T1000 (cell line): ENCODE data around the gene RYR3.
"Not testable (repeated sequence)": the region's sequence is repeated elsewhere in the genome, so short reads cannot be mapped to it uniquely, and the experiment has no call there.

Experiments used
- DNase-seq: peaks from one replicate; lab custom pipeline; 2025; ENCODE audit warnings: mixed read lengths; lab: John Stamatoyannopoulos, UW

RYR3 gene

DNA sequence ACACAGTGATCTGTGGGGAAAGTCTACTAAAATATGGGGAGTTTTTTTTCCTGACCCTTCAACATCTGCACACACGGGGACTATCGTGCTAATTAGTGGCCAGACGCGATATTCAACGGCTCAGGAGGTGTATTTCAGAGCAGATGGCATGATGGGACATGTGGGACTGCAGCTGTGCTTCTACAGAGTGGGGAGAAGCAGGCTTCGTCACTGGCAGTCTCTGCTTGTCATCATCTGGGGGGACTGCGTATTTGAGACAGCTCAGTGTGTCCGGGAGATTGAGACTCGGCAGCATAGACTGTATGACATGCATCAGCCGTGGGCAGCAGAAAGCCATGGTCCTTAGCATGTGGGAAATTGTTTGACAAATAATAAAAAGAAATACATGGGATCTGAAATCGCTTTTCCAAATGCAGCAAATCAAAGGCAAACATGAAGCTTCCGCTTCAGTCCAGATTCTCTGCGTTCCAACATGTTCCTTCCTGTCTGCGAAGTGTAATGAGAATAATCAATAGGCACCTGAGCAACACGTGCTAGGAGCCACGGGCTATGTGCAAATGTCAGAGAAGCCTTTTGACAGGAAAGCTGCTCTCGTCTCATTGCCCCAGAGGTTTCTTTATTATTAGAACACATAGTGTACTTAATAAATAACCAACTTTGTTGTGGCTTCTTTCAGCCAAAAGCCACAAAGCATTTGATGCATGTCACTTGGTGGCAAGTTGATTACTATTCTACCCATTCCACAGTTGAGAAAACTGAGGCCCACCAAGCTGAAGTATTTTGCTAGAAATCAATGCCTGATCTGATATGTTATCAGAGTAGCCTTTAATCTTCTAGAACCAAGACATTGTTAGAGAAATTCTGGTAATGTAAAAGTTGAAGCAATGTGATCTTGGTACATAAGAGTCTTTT lies 276.3 kb downstream of the RYR3 start:
- no peak for DNase-seq

DNA sequence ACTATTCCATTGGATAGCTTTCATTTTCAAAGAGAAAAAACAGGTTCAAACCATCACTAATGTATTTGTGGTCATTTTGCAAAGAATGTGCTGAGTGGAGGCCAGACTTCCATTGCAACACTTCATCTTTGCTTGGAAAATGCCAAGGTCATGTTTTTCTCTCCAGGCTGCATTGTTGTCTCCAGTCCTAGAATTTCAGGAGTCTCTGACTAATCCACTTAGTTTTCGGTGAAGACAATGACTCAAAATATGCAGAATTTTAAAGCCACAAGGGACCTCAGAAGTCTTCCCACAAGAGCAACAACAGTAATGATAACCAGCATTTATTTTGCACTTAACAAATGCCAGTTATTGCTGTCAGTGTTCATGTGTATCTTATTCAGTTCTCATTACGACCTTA lies 277.0 kb downstream of the RYR3 start:
- no peak for DNase-seq

DNA sequence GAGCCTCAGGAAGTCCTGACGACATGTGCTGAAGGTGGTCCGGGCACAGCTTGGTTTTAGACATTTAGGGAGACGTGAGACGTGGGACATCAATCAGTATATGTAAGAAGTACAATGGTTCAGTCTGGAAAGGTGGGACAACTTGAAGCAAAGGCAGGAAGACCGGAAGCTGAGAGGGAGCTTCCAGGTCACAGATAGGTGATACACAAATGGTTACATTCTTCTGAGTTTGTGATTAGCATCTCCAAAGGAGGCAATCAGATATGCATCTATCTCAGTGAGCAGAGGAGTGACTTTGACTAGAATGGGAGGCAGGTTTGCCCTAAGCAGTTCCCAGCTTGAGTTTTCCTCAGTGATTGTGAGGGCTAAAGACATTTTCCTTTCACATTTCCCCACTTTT lies 282.1 kb downstream of the RYR3 start:
- no peak for DNase-seq

GRCh38 chr15:33598382-33598781 lies 287.6 kb downstream of the RYR3 start:
- DNase-seq, result not testable (repeated sequence)

DNA sequence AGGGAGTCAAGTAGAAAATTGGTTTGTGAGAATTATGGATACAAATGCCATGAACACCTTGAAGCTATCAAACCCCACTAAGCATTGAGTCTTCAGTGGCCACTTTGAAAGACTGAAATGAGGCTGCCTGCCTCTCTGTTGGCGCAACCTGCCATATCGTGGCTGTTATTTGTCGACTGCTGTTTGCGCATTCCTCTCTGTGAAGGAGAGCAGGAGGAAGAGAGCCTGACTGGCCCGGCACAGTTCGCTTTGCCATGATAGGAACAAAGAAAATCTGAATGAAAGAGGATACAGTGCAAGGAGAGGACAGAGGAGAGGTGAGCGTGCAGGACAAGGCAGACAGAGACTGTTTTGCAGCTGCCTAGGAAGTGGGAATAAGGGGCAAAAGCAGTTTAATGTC lies 289.4 kb downstream of the RYR3 start:
- no peak for DNase-seq

DNA sequence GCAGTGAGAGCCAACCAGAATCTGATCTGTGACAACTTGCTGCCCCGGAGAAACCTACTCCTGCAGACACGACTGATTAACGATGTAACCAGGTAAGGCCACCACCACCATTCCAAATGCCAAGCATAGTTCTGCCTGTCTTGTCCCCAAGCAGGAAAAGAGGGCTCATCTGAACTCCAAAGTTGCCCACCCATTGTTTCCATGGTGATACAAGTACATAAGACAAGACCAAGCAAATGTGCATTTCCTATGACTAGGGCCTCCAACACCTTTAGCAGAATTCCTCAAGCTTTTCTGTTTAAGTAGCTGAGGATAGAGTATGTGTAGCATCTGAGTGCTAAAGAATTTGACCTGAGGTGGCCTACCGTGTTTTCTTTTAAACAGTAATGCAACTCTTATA lies 290.7 kb downstream of the RYR3 start:
- no peak for DNase-seq

GRCh38 chr15:33608714-33609113 lies 297.9 kb downstream of the RYR3 start:
- no peak for DNase-seq

GRCh38 chr15:33612721-33613304 lies 302.0 kb downstream of the RYR3 start:
- DNase-seq, result no peak

- DNase-seq, result no peak
Observed at GRCh38 chr15:33616475-33616874, 305.7 kb downstream of the RYR3 start.

DNA sequence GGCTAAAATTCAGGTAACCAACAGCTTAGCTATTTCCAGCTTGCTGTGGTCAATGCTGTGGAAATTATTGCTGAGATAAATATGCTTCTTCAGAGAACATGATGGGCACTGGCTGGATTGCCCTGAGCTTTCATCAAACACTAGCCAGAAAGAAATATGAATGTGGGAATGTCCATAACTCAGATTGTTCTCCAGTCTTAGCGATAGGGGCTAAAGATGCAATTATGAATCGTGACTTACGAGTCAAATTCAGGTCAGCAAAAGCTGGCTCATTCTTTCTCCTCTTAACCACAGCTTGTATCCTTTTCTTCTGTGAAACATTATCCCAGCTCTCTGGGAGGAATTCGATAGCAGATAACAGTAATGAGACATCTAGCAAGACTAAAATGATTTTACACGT lies 307.6 kb downstream of the RYR3 start:
- DNase-seq, result no peak

DNA sequence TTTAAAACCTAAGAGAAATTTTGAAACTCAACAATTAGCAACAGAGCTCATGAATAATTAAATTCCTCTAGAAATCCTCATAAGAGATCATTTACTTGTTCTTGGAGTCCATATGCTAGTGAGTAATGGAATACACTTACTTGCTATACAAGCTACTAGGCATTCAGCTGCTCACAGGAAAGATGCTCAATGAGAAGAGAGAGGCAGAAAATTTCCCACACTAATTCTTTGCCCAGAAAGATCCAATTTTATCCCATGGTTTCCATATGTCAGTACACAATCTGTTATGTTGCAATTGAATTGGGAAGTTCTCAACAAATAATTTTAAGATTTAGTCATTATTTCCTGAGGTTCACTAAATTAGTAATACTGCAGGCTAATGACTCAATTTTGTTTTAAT lies 310.4 kb downstream of the RYR3 start:
- DNase-seq, result no peak

GRCh38 chr15:33623010-33623409 lies 312.2 kb downstream of the RYR3 start:
- no peak for DNase-seq

DNA sequence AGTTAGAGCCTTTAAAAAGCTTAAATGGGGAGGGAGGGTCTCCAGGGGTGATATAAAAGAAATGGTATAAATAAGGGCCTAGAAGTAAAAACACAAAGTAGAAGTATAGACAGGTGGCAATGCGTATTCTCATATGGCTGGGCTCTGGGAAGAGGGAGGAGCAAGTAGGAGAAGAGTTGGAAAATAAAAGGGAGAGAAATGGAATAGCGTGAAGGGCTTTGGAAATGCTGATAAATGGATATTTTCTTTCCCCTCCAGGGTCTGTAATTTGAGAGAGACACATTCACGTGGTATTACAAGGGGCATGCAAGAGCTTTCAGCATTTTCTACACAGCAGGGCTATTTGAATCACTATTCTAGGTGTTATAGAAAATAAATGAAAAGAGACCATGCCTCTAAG lies 313.7 kb downstream of the RYR3 start:
- no peak for DNase-seq

GRCh38 chr15:33629647-33630046 lies 318.9 kb downstream of the RYR3 start:
- no peak for DNase-seq

GRCh38 chr15:33636234-33636633 lies 325.5 kb downstream of the RYR3 start:
- no peak for DNase-seq

DNA sequence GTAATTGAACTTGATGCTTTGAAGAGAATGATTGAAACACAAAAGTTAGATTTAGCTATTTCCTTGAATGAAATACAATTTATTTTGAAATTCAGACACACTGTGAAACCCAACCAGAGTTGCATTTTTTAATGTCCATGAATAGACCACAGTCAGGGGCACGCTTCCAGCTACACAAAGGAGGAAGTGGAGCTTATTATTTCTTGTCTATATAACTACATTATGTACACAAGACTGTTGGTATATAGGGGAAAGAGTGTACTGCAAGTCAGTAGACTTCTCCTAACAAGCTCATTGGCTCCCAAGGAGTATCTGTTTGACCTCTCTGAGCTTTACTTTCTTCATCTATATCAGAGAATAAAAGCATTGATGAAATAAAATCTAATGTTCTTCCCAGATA lies 326.2 kb downstream of the RYR3 start:
- DNase-seq, result no peak

DNA sequence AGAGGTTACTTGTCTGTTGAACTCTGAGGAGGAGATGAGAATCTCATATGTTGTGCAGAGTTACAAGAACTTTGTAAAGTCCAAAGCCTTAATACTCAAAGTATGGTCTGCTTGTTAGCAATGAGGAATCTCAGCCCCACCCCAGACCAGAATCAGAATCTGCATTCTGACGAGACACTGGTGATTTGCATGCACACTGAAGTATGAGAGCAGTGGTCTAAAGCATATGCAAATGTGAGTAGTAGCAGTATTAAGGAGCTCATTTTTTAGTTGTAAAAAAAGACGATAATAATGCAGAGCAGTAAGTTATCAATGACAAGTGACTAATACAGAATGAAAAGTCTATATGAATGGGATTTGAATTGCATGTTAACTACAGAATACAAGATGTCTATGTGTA lies 327.7 kb downstream of the RYR3 start:
- no peak for DNase-seq

GRCh38 chr15:33639051-33639450 lies 328.3 kb downstream of the RYR3 start:
- no peak for DNase-seq

- DNase-seq, result no peak
Observed at GRCh38 chr15:33639456-33639855, 328.7 kb downstream of the RYR3 start.

- DNase-seq, result no peak
Observed at GRCh38 chr15:33639978-33640377, 329.2 kb downstream of the RYR3 start.

GRCh38 chr15:33641069-33641468 lies 330.3 kb downstream of the RYR3 start:
- no peak for DNase-seq

GRCh38 chr15:33644304-33644703 lies 333.5 kb downstream of the RYR3 start:
- DNase-seq, result no peak

- DNase-seq, result no peak
Observed at GRCh38 chr15:33646744-33647143, 336.0 kb downstream of the RYR3 start.
